ENCODE data around the gene CLMN.
A peak's percentile ranks its signal among the peaks of the same experiment; 100 is the strongest.

CLMN gene

GRCh38 chr14:95258754-95259593 is 60.7 kb downstream of the CLMN start:
- TF ChIP-seq, protein P1, sequence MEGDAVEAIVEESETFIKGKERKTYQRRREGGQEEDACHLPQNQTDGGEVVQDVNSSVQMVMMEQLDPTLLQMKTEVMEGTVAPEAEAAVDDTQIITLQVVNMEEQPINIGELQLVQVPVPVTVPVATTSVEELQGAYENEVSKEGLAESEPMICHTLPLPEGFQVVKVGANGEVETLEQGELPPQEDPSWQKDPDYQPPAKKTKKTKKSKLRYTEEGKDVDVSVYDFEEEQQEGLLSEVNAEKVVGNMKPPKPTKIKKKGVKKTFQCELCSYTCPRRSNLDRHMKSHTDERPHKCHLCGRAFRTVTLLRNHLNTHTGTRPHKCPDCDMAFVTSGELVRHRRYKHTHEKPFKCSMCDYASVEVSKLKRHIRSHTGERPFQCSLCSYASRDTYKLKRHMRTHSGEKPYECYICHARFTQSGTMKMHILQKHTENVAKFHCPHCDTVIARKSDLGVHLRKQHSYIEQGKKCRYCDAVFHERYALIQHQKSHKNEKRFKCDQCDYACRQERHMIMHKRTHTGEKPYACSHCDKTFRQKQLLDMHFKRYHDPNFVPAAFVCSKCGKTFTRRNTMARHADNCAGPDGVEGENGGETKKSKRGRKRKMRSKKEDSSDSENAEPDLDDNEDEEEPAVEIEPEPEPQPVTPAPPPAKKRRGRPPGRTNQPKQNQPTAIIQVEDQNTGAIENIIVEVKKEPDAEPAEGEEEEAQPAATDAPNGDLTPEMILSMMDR (IDR thresholded peaks at IDR 0.05; ENCODE audit: insufficient read depth, low read depth, low read length, missing control alignments), result no peak
- no peak for DNase-seq (ENCODE audit: low read depth)
- no peak overlapping the region for H3K4me3 ChIP-seq (ENCODE audit: low read depth, low read length)

DNA sequence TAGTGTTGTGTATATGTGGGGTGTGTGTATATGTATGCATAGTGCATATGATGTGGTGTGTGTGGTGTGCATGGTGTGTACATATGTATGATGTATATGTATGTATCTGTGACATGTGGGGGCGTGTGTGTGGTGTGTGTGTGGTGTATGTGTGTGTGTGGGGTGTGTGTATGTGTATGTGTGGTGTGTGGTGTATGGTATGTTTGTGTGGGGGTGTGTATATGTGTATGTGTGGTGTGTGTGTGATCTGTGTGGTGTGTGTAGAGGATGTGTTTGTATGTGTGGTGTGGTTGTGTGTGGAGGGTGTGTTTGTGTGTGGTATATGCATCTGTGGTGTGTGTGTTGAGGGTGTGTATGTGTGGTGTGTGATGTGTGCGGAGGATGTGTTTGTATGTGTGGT is 61.6 kb downstream of the CLMN start:
- TF ChIP-seq, protein P1 (IDR thresholded peaks at IDR 0.05; ENCODE audit: insufficient read depth, low read depth, low read length, missing control alignments), result no peak
- no peak overlapping the region for H3K4me3 ChIP-seq (ENCODE audit: low read depth, low read length)
- no peak for DNase-seq (ENCODE audit: low read depth)

DNA sequence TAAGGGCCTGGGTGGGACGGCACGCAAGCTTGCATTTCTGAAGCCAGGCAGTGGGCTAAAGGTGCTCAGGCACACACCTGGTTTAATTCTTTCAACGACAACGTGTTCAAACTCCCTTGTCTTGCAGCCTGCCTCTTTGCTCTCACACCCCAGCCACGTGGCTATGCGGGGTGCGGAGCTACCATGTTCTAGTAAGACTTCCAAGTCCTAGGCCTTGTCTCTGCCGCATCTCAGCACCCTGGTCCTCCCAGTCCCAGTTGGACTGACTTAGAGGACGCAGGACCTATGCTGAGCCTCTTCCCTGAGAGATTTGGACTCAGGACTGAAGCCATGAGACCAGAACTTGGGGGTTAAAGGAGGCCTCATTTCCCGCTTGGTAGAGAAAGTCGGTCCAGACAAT is 62.2 kb downstream of the CLMN start:
- H3K4me3 ChIP-seq (ENCODE audit: low read depth, low read length), result no peak overlapping the region
- TF ChIP-seq, protein P1 (IDR thresholded peaks at IDR 0.05; ENCODE audit: insufficient read depth, low read depth, low read length, missing control alignments), result no peak
- DNase-seq (ENCODE audit: low read depth), result no peak

DNA sequence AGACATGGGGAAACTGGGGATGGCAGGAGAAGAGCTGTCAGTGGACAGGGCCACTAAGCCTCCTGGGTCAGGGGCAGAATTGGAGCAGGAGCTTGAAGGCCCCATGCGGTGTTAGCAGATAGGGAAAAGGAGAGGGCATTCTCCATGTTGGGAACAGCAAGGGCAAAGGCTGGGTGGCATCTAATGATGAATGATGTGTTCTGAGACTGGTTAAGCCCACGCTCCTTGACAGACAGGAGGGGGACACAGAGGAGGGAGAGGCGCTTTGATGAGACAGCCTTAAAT is 63.0 kb downstream of the CLMN start:
- TF ChIP-seq, protein P1 (IDR thresholded peaks at IDR 0.05; ENCODE audit: insufficient read depth, low read depth, low read length, missing control alignments), result no peak
- no peak for DNase-seq (ENCODE audit: low read depth)
- no peak overlapping the region for H3K4me3 ChIP-seq (ENCODE audit: low read depth, low read length)

GRCh38 chr14:95256002-95256775 is 63.5 kb downstream of the CLMN start:
- H3K4me3 ChIP-seq (ENCODE audit: low read depth, low read length), result no peak overlapping the region
- DNase-seq (ENCODE audit: low read depth), result no peak
- TF ChIP-seq, protein P1 (IDR thresholded peaks at IDR 0.05; ENCODE audit: insufficient read depth, low read depth, low read length, missing control alignments), result no peak

GRCh38 chr14:95255487-95255886 is 64.2 kb downstream of the CLMN start:
- no peak overlapping the region for H3K4me3 ChIP-seq (ENCODE audit: low read depth, low read length)
- DNase-seq (ENCODE audit: low read depth), result peak; percentile 55
- TF ChIP-seq, protein P1 (IDR thresholded peaks at IDR 0.05; ENCODE audit: insufficient read depth, low read depth, low read length, missing control alignments), result no peak
